Ectodermal cell (in vitro differentiated cells): ENCODE results near the gene CPA5.

Experiments
- H3K27ac ChIP-seq: 2 replicates; pipeline ENCODE4 v1.7.0; 2013; ENCODE audit warnings: mild to moderate bottlenecking, low read depth, low read length; ENCODE audit not compliant: insufficient read depth, poor library complexity, severe bottlenecking
- H3K27me3 ChIP-seq: 2 replicates; pipeline ENCODE4 v1.7.0; 2013; ENCODE audit warnings: mild to moderate bottlenecking, low read length; ENCODE audit not compliant: insufficient read depth, control insufficient read depth, poor library complexity, severe bottlenecking
- H3K36me3 ChIP-seq: one replicate; pipeline ENCODE4 v1.7.0; 2013; ENCODE audit warnings: low read length; ENCODE audit not compliant: control insufficient read depth, insufficient read depth
- H3K4me1 ChIP-seq: one replicate; pipeline ENCODE4 v1.7.0; 2013; ENCODE audit warnings: low read length; ENCODE audit not compliant: control insufficient read depth, insufficient read depth
- H3K4me3 ChIP-seq: 2 replicates; pipeline ENCODE4 v1.7.0; 2013; ENCODE audit warnings: low read depth, low read length, control low read depth; ENCODE audit not compliant: insufficient read depth
- H3K9me3 ChIP-seq: 2 replicates; pipeline ENCODE4 v1.7.0; 2013; ENCODE audit warnings: mild to moderate bottlenecking, low read length, moderate library complexity; ENCODE audit not compliant: control insufficient read depth
- WGBS, 2 experiments: methylation state at CpG; one replicate each; pipeline ENCODE4 v1.1.7; 2013; ENCODE audit warnings: missing lambda C conversion rate in 2 of 2; 5-methylcytosine and 5-hydroxymethylcytosine counted together

The CPA5 gene

GRCh38 chr7:130346177-130346905 is 1.7 kb downstream of the CPA5 start:
- H3K4me1 ChIP-seq: peaks cover 36% of the 10 kb centered on the region
- no peak overlapping the region for H3K27ac ChIP-seq
- H3K27me3 ChIP-seq: no peaks in the 10 kb centered on the region
- H3K4me3 ChIP-seq: no peak overlapping the region
- WGBS, 2 experiments: 90 to 92% methylated on average over 10 of the region's 10 CpGs
- no peaks in the 10 kb centered on the region for H3K9me3 ChIP-seq
- no peaks in the 10 kb centered on the region for H3K36me3 ChIP-seq

GRCh38 chr7:130346941-130347340 is 2.3 kb downstream of the CPA5 start:
- 89 to 93% methylated on average over 12 of the region's 12 CpGs for WGBS, 2 experiments

GRCh38 chr7:130349911-130350782 is 5.5 kb downstream of the CPA5 start:
- peak overlapping the region; percentile 78 for H3K27ac ChIP-seq

More at GRCh38 chr7:130346941-130347340, 2.3 kb downstream of the CPA5 start:
- Histone ChIP-seq H3K4me1 (peaks cover 42% of the 10 kb centered on the region), H3K9me3 (no peaks in the 10 kb centered on the region), H3K36me3 (no peaks in the 10 kb centered on the region), H3K27me3 (no peaks in the 10 kb centered on the region), H3K27ac (no peak overlapping the region), H3K4me3 (no peak overlapping the region)

GRCh38 chr7:130350945-130351790 is 6.6 kb downstream of the CPA5 start:
- Histone ChIP-seq H3K27ac (peak overlapping the region; percentile 78), H3K4me1 (peaks cover 47% of the 10 kb centered on the region), H3K4me3 (no peak overlapping the region), H3K27me3 (no peaks in the 10 kb centered on the region), H3K9me3 (no peaks in the 10 kb centered on the region), H3K36me3 (no peaks in the 10 kb centered on the region)
- WGBS, 2 experiments: 64 to 66% methylated on average over 18 to 20 of the region's 20 CpGs

More at GRCh38 chr7:130349911-130350782, 5.5 kb downstream of the CPA5 start:
- no peaks in the 10 kb centered on the region for H3K36me3 ChIP-seq
- H3K27me3 ChIP-seq: no peaks in the 10 kb centered on the region
- H3K4me3 ChIP-seq: no peak overlapping the region
- 57 to 61% methylated on average over 16 of the region's 16 CpGs for WGBS, 2 experiments
- H3K9me3 ChIP-seq: no peaks in the 10 kb centered on the region
- H3K4me1 ChIP-seq: peaks cover 48% of the 10 kb centered on the region

- no peaks in the 10 kb centered on the region for H3K9me3 ChIP-seq
- no peak overlapping the region for H3K4me3 ChIP-seq
- no peaks in the 10 kb centered on the region for H3K27me3 ChIP-seq
- H3K36me3 ChIP-seq: no peaks in the 10 kb centered on the region
- peak overlapping the region; percentile 73 for H3K27ac ChIP-seq
- 53% methylated on average over 6 of the region's 6 CpGs for WGBS, 2 experiments
- H3K4me1 ChIP-seq: peaks cover 47% of the 10 kb centered on the region
These were observed 7.1 kb downstream of the CPA5 start for GRCh38 chr7:130351791-130352090.

- peak overlapping the region; percentile 73 for H3K27ac ChIP-seq
- peaks cover 51% of the 10 kb centered on the region for H3K4me1 ChIP-seq
- WGBS, 2 experiments: 64 to 67% methylated on average over 20 of the region's 20 CpGs
- no peak overlapping the region for H3K4me3 ChIP-seq
- no peaks in the 10 kb centered on the region for H3K9me3 ChIP-seq
- H3K27me3 ChIP-seq: no peaks in the 10 kb centered on the region
- H3K36me3 ChIP-seq: no peaks in the 10 kb centered on the region
These were observed 7.8 kb downstream of the CPA5 start for GRCh38 chr7:130352194-130353074.

GRCh38 chr7:130353196-130353595 is 8.6 kb downstream of the CPA5 start:
- Histone ChIP-seq H3K4me1 (peaks cover 51% of the 10 kb centered on the region), H3K9me3 (no peaks in the 10 kb centered on the region), H3K4me3 (no peak overlapping the region), H3K36me3 (no peaks in the 10 kb centered on the region), H3K27me3 (no peaks in the 10 kb centered on the region), H3K27ac (no peak overlapping the region)
- 90 to 93% methylated on average over 7 of the region's 7 CpGs for WGBS, 2 experiments

GRCh38 chr7:130356121-130356875 is 11.7 kb downstream of the CPA5 start:
- no peak overlapping the region for H3K4me3 ChIP-seq
- no peaks in the 10 kb centered on the region for H3K9me3 ChIP-seq
- H3K27me3 ChIP-seq: no peaks in the 10 kb centered on the region
- peaks cover 37% of the 10 kb centered on the region for H3K4me1 ChIP-seq
- 44 to 49% methylated on average over 8 to 9 of the region's 9 CpGs for WGBS, 2 experiments
- H3K27ac ChIP-seq: peak overlapping the region; percentile 87
- H3K36me3 ChIP-seq: no peaks in the 10 kb centered on the region
